ENCODE results near the gene DOCK9.

- TF ChIP-seq TCF12 (IDR thresholded peaks at IDR 0.05; ENCODE audit: low read depth): no peak
- no peak for TF ChIP-seq EGR1 (IDR thresholded peaks at IDR 0.05)
These were observed 37.4 kb downstream of the DOCK9 start for GRCh38 chr13:98940325-98941001.
